GM03348 (cell line): Measurements from ENCODE around the gene NRXN3.

Source experiments
- DNase-seq: peaks from one replicate; pipeline ENCODE4 v3.0.0; 2012; ENCODE audit warnings: low spot score

Gene NRXN3

GRCh38 chr14:79829405-79830166 is 1659.4 kb downstream of the NRXN3 start:
- DNase-seq, result no peak

GRCh38 chr14:79831195-79831892 is 1661.2 kb downstream of the NRXN3 start:
- DNase-seq, result peak; percentile 13

- no peak for DNase-seq
Observed at GRCh38 chr14:79833781-79834180, 1663.6 kb downstream of the NRXN3 start.

GRCh38 chr14:79834868-79835267 is 1664.7 kb downstream of the NRXN3 start:
- DNase-seq, result no peak

- no peak for DNase-seq
Observed at GRCh38 chr14:79836577-79836976, 1666.4 kb downstream of the NRXN3 start.

- no peak for DNase-seq
Observed at GRCh38 chr14:79837699-79838098, 1667.5 kb downstream of the NRXN3 start.

- DNase-seq, result no peak
Observed at GRCh38 chr14:79840103-79840502, 1669.9 kb downstream of the NRXN3 start.

GRCh38 chr14:79840831-79841230 is 1670.7 kb downstream of the NRXN3 start:
- DNase-seq, result no peak

- no peak for DNase-seq
Observed at GRCh38 chr14:79841433-79841832, 1671.3 kb downstream of the NRXN3 start.

GRCh38 chr14:79842270-79842669 is 1672.1 kb downstream of the NRXN3 start:
- DNase-seq, result peak; percentile 79

- no peak for DNase-seq
Observed at GRCh38 chr14:79852950-79853744, 1683.0 kb downstream of the NRXN3 start.

- DNase-seq, result no peak
Observed at GRCh38 chr14:79855789-79856188, 1685.6 kb downstream of the NRXN3 start.

- peak; percentile 27 for DNase-seq
Observed at GRCh38 chr14:79856381-79856780, 1686.2 kb downstream of the NRXN3 start.

GRCh38 chr14:79861111-79861510 is 1690.9 kb downstream of the NRXN3 start:
- no peak for DNase-seq

GRCh38 chr14:79862045-79862444 is 1691.9 kb downstream of the NRXN3 start:
- DNase-seq, result no peak

GRCh38 chr14:79871136-79871535 is 1701.0 kb downstream of the NRXN3 start:
- no peak for DNase-seq

- DNase-seq, result no peak
Observed at GRCh38 chr14:79878229-79878628, 1708.1 kb downstream of the NRXN3 start.

- DNase-seq, result no peak
Observed at GRCh38 chr14:79878785-79879184, 1708.6 kb downstream of the NRXN3 start.

GRCh38 chr14:79881299-79881698 is 1711.1 kb downstream of the NRXN3 start:
- no peak for DNase-seq

GRCh38 chr14:79890527-79890926 is 1720.4 kb downstream of the NRXN3 start:
- DNase-seq, result no peak

GRCh38 chr14:79896009-79896408 is 1725.8 kb downstream of the NRXN3 start:
- DNase-seq, result peak; percentile 51

- DNase-seq, result no peak
Observed at GRCh38 chr14:79899610-79900009, 1729.4 kb downstream of the NRXN3 start.

- DNase-seq, result no peak
Observed at GRCh38 chr14:79904497-79904896, 1734.3 kb downstream of the NRXN3 start.
